Islet precursor cell (in vitro differentiated cells): ENCODE measurements around the gene BRD7.
A peak's percentile ranks its signal among the peaks of the same experiment; 100 is the strongest.

Experiments
- DNase-seq: peaks from one replicate; pipeline ENCODE4 v3.0.0-alpha.2; 2018

Gene BRD7

DNA sequence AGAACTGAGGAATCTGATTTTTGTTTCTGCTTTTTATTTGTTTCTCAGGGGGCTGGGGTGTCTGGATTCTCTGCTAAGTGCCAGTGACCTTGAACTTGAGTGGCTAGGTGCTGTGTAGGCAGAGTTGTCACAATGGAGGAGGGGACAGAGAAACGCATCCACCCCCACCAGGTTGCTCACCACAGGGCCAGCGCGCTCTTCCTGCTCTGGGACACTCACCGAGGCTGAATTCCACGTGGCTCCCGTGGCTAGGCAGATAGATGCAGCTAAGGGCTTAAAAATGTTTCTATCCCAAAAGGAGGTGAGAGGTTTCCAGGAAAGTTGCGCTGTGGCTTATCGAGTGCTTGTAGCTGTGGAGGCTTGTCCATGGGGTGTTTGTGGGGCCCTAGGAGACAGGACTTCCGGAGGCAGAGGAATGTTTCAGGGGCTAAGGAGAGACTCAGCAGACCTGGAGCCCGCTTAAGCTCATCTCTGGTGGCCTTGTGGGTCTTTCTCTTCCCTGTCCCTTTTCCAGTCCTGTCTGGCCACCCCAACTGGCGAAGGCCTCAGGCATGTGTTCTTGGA lies 65.7 kb downstream of the BRD7 start:
- peak; percentile 49 for DNase-seq

DNA sequence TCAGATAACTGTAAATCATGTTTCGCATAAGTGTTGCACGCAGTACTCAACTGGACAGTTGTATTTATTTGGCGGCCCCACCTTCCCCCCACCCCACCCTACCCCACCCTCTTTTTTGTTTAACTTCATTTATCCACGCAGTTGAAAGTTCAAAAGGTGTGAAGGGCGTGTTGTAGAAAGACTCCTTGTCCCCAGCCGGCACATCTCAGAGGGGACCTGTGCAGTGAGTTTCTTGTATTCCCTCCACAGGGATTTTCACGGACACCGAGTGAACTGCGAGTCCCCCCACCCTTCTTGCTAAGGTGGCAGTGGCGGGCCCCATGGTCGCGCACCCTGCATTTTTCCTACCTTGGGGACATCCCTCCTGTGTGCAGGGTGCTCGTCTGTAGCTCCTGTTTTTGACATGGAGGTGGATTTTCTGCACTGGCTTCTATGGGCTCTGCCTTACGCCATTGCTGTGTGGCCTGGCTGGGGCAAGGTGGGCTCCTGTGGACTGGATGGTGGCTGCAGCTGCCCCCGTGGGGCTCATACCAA lies 66.2 kb downstream of the BRD7 start:
- DNase-seq = peak; percentile 42

- DNase-seq = peak; percentile 95
Observed at GRCh38 chr16:50301626-50302471, 66.9 kb downstream of the BRD7 start.

- DNase-seq = no peak
Observed at GRCh38 chr16:50300942-50301625, 67.7 kb downstream of the BRD7 start.

GRCh38 chr16:50299508-50300105 lies 69.2 kb downstream of the BRD7 start:
- DNase-seq = no peak

DNA sequence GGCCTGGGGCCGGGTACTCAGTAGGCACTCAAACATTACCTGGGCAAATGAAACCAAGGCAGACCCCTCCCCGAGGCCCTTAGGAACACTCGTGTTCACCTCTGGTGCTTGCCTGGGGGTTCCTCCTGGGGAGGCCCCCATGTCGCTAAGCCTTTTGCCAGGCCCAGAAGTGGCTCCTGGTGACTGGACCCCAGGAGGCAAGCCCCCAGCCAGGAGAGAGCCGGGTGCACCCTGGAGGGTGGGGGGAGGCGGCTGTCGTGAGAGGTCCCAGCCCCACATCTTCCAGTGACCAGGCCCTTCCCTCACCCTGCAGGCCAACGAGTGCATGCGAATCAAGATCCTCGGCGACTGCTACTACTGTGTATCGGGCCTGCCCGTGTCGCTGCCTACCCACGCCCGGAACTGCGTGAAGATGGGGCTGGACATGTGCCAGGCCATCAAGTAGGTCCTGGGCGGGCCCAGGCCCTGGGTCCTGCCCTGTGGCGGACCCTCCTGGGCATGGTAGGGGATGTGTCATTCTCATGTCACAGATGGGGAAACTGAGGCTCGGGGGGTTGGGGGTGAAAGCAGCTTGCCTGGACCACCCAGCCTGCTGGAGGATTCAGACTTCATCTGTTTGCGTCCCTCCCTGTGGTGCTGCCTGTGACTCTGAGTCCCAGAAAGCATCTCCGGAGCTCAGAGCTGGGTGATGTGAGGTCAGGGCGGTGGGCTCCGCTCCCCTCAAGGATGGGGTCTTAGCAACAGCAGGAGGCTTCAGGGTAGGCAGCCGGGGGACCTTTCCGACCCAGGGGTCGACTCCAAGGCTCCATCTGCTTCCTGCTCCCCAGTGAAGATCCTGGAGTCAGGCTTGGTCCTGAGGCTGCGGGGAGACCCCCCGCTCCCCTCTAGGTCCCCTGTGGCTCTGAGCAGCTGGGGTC lies 69.9 kb downstream of the BRD7 start:
- DNase-seq = no peak

GRCh38 chr16:50298075-50298460 lies 70.7 kb downstream of the BRD7 start:
- no peak for DNase-seq

- DNase-seq = no peak
Observed at GRCh38 chr16:50297301-50298074, 71.3 kb downstream of the BRD7 start.

- no peak for DNase-seq
Observed at GRCh38 chr16:50296807-50297206, 72.0 kb downstream of the BRD7 start.

DNA sequence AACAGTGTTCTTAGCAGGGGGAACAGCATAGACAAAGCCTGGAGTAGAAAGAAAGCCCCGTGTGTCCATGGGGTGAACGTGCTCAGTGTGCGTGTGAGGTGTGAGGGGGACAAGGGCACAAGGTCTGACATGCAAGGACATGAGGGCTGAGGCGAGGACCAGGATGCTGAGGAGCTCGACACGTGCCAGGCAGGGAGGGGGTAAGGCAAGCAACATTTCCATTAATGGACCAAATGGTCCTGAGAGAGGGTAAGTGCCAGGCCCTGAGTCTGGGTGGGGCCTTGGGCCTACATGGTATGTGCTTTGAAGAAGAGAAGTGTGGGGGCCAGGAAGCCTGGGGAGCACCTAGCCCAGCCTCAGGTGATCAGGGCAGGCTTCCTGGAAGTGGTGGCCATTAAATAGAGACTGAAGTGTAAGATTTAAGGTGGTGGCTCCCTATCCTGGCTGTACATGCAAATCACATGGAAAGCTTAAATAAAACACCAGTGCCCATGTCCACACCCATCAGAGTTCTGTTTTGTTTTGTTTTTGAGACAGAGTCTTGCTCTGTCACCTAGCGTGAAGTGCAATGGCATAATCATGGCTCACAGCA lies 73.2 kb downstream of the BRD7 start:
- no peak for DNase-seq

- DNase-seq = no peak
Observed at GRCh38 chr16:50294955-50295354, 73.8 kb downstream of the BRD7 start.

- no peak for DNase-seq
Observed at GRCh38 chr16:50293994-50294855, 74.6 kb downstream of the BRD7 start.

- no peak for DNase-seq
Observed at GRCh38 chr16:50293041-50293783, 75.6 kb downstream of the BRD7 start.

GRCh38 chr16:50292566-50292948 lies 76.2 kb downstream of the BRD7 start:
- no peak for DNase-seq

GRCh38 chr16:50291719-50292565 lies 76.8 kb downstream of the BRD7 start:
- DNase-seq = no peak

- DNase-seq = no peak
Observed at GRCh38 chr16:50290856-50291255, 77.9 kb downstream of the BRD7 start.

DNA sequence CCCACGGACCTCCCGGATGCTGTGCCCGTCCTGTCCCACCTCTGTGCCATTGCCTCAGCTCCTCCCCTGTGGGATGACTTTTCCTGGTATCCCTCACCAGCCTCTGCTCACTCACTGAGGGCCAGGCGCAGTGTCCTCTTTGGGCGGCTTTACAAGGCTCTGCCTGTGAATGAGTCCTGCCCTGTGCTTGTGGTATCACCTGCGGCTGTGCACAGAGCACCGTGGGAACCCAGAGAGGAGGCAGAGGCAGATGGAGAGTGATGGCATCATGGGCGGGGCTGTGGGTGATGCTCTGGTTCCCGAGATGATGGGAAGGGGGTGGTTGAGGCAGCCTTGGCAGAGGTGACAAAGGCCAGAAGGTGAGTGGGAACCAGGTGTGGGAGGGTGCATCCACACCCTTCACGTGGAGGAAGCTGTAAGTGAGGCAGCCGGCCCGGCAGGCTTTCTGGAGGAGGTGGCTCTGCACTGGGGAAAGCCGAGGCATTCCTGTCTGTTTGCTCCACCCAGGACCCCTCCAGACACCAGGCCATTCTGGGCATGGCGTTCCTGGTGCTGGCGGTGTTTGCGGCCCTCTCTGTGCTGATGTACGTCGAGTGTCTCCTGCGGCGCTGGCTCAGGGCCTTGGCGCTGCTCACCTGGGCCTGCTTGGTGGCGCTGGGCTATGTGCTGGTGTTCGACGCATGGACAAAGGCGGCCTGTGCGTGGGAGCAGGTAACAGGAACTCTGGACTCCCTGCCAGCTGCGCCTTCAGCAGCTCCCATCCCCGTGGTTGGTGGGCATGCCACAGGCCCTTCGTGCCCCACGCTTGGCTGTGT lies 78.6 kb downstream of the BRD7 start:
- DNase-seq = no peak
